B cell (primary cell): ENCODE measurements around the gene ARMC9. TPM values are rescaled to one million over a fixed set of nuclear protein-coding genes. Genes with fewer than 3 reads are reported as not detected.

Experiments used
- ATAC-seq: fragments of 200-7000 bp; cut with Tn5 transposase; one replicate; pipeline ENCODE4 v1.10.0; 2021; ENCODE audit warnings: low read depth, mild to moderate bottlenecking, moderate number of reproducible peaks, moderate library complexity
- CTCF ChIA-PET: fragments of 350-600 bp; sonication (Branson Sonifier 250); formaldehyde crosslinking; loops from one replicate; lab custom pipeline; 2021; ENCODE audit warnings: antibody characterized with exemption, inconsistent platforms; lab: Charles Lee
- POLR2A ChIA-PET: fragments of 350-600 bp; sonication (Branson Sonifier 250); formaldehyde crosslinking; loops from one replicate; lab custom pipeline; 2021; ENCODE audit warnings: antibody characterized with exemption; lab: Charles Lee
- DNase-seq: peaks from one replicate; pipeline ENCODE4 v3.0.0; 2013
- H2AFZ ChIP-seq: 2 replicates; pipeline ENCODE4 v1.6.1; 2012; ENCODE audit warnings: mild to moderate bottlenecking, low read depth, low read length; ENCODE audit not compliant: insufficient read depth, poor library complexity, severe bottlenecking
- H3K27ac ChIP-seq, 2 donors: 1 replicate in 1 of 2; 2 replicates in 1 of 2; pipeline ENCODE4 v1.5.1; 2012 to 2013; ENCODE audit warnings: low read length in 2 of 2, mild to moderate bottlenecking in 2 of 2, moderate library complexity in 1 of 2
- H3K27me3 ChIP-seq, 4 experiments: fragments of 200-600 bp in 1 of 4; sonication (generic) in 1 of 4; replicated peaks in 1 of 4; 1 replicate in 2 of 4; 2 replicates in 2 of 4; pipeline versions ENCODE4 v1.6.1 to v1.7.0; 2013 to 2016; ENCODE audit warnings: low read length in 3 of 4, mild to moderate bottlenecking in 2 of 4, mixed read lengths in 1 of 4, moderate library complexity in 1 of 4; ENCODE audit not compliant: insufficient read depth in 4 of 4, control insufficient read depth in 3 of 4; ENCODE audit errors: control extremely low read depth in 1 of 4
- H3K36me3 ChIP-seq, 2 experiments: replicated peaks in 1 of 2; 1 replicate in 1 of 2; 2 replicates in 1 of 2; pipeline versions ENCODE4 v1.6.1 to v1.7.1; 2013; ENCODE audit warnings: low read length in 1 of 2; ENCODE audit not compliant: insufficient read depth in 2 of 2, control insufficient read depth in 1 of 2; ENCODE audit errors: control extremely low read depth in 1 of 2, extremely low read depth in 1 of 2
- H3K4me1 ChIP-seq, 2 donors: fragments of 200-600 bp in 1 of 2; sonication (generic) in 1 of 2; 1 replicate in 1 of 2; 2 replicates in 1 of 2; pipeline versions ENCODE4 v1.5.1 to v1.6.1; 2013 to 2017; ENCODE audit warnings: low read length in 2 of 2; ENCODE audit not compliant: control insufficient read depth in 2 of 2, insufficient read depth in 2 of 2
- H3K4me2 ChIP-seq: replicated peaks from 2 replicates; pipeline ENCODE3; 2012; ENCODE audit warnings: mild to moderate bottlenecking, low read depth, low read length; ENCODE audit not compliant: poor library complexity, severe bottlenecking
- H3K4me3 ChIP-seq, 5 experiments: fragments of 200-600 bp in 1 of 5; sonication (generic) in 1 of 5; 1 replicate in 3 of 5; 2 replicates in 2 of 5; pipeline versions ENCODE4 v1.5.1 to v1.7.0; 2011 to 2016; ENCODE audit warnings: low read length in 4 of 5, mild to moderate bottlenecking in 4 of 5, low read depth in 2 of 5, control low read depth in 1 of 5, moderate library complexity in 1 of 5; ENCODE audit not compliant: insufficient read depth in 1 of 5; ENCODE audit errors: control extremely low read depth in 1 of 5, extremely low read depth in 1 of 5
- H3K79me2 ChIP-seq: fragments of 200-600 bp; sonication (generic); one replicate; pipeline ENCODE4 v1.6.0; 2016; ENCODE audit warnings: low read length; ENCODE audit not compliant: control insufficient read depth, insufficient read depth
- H3K9ac ChIP-seq: fragments of 200-600 bp; sonication (generic); 2 replicates; pipeline ENCODE4 v1.6.1; 2017; ENCODE audit warnings: mild to moderate bottlenecking, low read length, moderate library complexity
- H3K9me3 ChIP-seq, 3 donors: one replicate each; pipeline versions ENCODE4 v1.6.1 to v1.7.1; 2013; ENCODE audit warnings: low read length in 2 of 3; ENCODE audit not compliant: control insufficient read depth in 2 of 3, insufficient read depth in 1 of 3; ENCODE audit errors: control extremely low read depth in 1 of 3
- H4K20me1 ChIP-seq: 2 replicates; pipeline ENCODE4 v1.6.0; 2012; ENCODE audit warnings: mild to moderate bottlenecking, low read length; ENCODE audit not compliant: insufficient read depth, control insufficient read depth, poor library complexity, severe bottlenecking
- H3K27ac Mint-ChIP-seq: one replicate; pipeline ENCODE4 v1.8.0; 2021; ENCODE audit warnings: mixed read lengths
- H3K27me3 Mint-ChIP-seq: one replicate; pipeline ENCODE4 v1.8.0; 2021; ENCODE audit warnings: mixed read lengths
- H3K4me1 Mint-ChIP-seq: one replicate; pipeline ENCODE4 v1.8.0; 2021; ENCODE audit warnings: mixed read lengths
- H3K4me3 Mint-ChIP-seq: one replicate; pipeline ENCODE4 v1.8.0; 2021; ENCODE audit warnings: mixed read lengths
- H3K9me3 Mint-ChIP-seq: one replicate; pipeline ENCODE4 v1.8.0; 2022; ENCODE audit warnings: mixed read lengths; ENCODE audit not compliant: insufficient read depth
- EZH2 ChIP-seq: IDR thresholded peaks from 2 replicates; pipeline ENCODE4 v1.6.1; 2012; ENCODE audit warnings: borderline replicate concordance, low read depth, mild to moderate bottlenecking, moderate library complexity, low read length; ENCODE audit not compliant: insufficient read depth, poor library complexity, severe bottlenecking
- WGBS: methylation state at CpG from one replicate; pipeline ENCODE4 v1.1.5; 2013; ENCODE audit warnings: missing lambda C conversion rate; ENCODE audit not compliant: insufficient coverage; 5-methylcytosine and 5-hydroxymethylcytosine counted together
- intact Hi-C: fragments of 100-400 bp; cut with micrococcal nuclease; formaldehyde crosslinking; loops from one replicate; pipeline ENCODE4 v1.10.0; 2022
- polyA plus RNA-seq: library from polyadenylated mRNA; depleted of rRNA; stranded (reverse); fragments of >200 nt; gene quantifications from 2 replicates; pipeline ENCODE4 v1.2.3, GENCODE V29; 2012
- total RNA-seq, 2 donors: library from RNA; stranded (reverse); fragments of 120-200 nt in 1 of 2; gene quantifications; 1 replicate in 1 of 2; 2 replicates in 1 of 2; pipeline versions ENCODE4 v1.2.3 to v1.2.4, GENCODE V29; 2013 to 2022
- TF ChIP-seq, protein P1 (sequence below): fragments of 200-600 bp; IDR thresholded peaks from one replicate; pipeline ENCODE4 v1.8.0; 2022; ENCODE audit warnings: antibody characterized with exemption, mild to moderate bottlenecking

Gene ARMC9
- total and polyA plus RNA-seq, 2 donors (not counting 1 experiment from before 2014, with no cell fraction given): 0.40 to 5.4 TPM

GRCh38 chr2:231343988-231344387, 145.6 kb downstream of the ARMC9 start:
- H3K9me3 ChIP-seq: no peaks in the 10 kb centered on the region
- WGBS: no CpG with 5 or more reads among the region's 3 CpGs
- H3K27me3 ChIP-seq: no peaks in the 10 kb centered on the region
- Mint-ChIP-seq H3K4me1 (no peaks in the 10 kb centered on the region), H3K9me3 (no peaks in the 10 kb centered on the region), H3K27ac (no peak overlapping the region), H3K4me3 (no peak overlapping the region), H3K27me3 (no peaks in the 10 kb centered on the region)
- no peak overlapping the region for H3K27ac ChIP-seq
- ChIA-PET POLR2A (no interaction called here), CTCF (interaction anchor here (0.6 kb wide), 1 partner anchor 172 kb away, joined by 4 read pairs; no protein-coding TSS in a partner anchor)
- no peaks in the 10 kb centered on the region for H3K36me3 ChIP-seq
- no peaks in the 10 kb centered on the region for H3K4me1 ChIP-seq
- no peak for TF ChIP-seq EZH2
- TF ChIP-seq, protein P1, sequence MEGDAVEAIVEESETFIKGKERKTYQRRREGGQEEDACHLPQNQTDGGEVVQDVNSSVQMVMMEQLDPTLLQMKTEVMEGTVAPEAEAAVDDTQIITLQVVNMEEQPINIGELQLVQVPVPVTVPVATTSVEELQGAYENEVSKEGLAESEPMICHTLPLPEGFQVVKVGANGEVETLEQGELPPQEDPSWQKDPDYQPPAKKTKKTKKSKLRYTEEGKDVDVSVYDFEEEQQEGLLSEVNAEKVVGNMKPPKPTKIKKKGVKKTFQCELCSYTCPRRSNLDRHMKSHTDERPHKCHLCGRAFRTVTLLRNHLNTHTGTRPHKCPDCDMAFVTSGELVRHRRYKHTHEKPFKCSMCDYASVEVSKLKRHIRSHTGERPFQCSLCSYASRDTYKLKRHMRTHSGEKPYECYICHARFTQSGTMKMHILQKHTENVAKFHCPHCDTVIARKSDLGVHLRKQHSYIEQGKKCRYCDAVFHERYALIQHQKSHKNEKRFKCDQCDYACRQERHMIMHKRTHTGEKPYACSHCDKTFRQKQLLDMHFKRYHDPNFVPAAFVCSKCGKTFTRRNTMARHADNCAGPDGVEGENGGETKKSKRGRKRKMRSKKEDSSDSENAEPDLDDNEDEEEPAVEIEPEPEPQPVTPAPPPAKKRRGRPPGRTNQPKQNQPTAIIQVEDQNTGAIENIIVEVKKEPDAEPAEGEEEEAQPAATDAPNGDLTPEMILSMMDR: no peak
- intact Hi-C loops: no loop called here
- no peak overlapping the region for H3K4me2 ChIP-seq
- DNase-seq (no peak), ATAC-seq (no peak)
- no peak overlapping the region for H3K9ac ChIP-seq
- H2AFZ ChIP-seq: no peak overlapping the region
- no peaks in the 10 kb centered on the region for H3K79me2 ChIP-seq
- H4K20me1 ChIP-seq: no peaks in the 10 kb centered on the region
- no peak overlapping the region for H3K4me3 ChIP-seq

GRCh38 chr2:231344851-231345250, 146.4 kb downstream of the ARMC9 start:
- no peak for ATAC-seq
- H3K27me3 ChIP-seq: no peaks in the 10 kb centered on the region
- ChIA-PET POLR2A (no interaction called here), CTCF (interaction anchor here (1.2 kb wide), 1 partner anchor 20 kb away, joined by 3 read pairs; no protein-coding TSS in a partner anchor)
- no peaks in the 10 kb centered on the region for H3K9me3 Mint-ChIP-seq
- H3K4me1 ChIP-seq: no peaks in the 10 kb centered on the region
- TF ChIP-seq EZH2: no peak
- TF ChIP-seq, protein P1: no peak
- no peak overlapping the region for H3K4me2 ChIP-seq
- intact Hi-C loops: no loop called here
- 84% methylated on average over 5 of the region's 8 CpGs for WGBS
- H4K20me1 ChIP-seq: no peaks in the 10 kb centered on the region
- H3K9me3 ChIP-seq: no peaks in the 10 kb centered on the region
- H3K9ac ChIP-seq: no peak overlapping the region
- H3K4me3 ChIP-seq: no peak overlapping the region
- no peak overlapping the region for H2AFZ ChIP-seq
- H3K4me3 Mint-ChIP-seq: no peak overlapping the region
- no peak for DNase-seq
- H3K36me3 ChIP-seq: no peaks in the 10 kb centered on the region
- no peak overlapping the region for H3K27ac Mint-ChIP-seq
- no peaks in the 10 kb centered on the region for H3K79me2 ChIP-seq
- H3K4me1 Mint-ChIP-seq: no peaks in the 10 kb centered on the region
- H3K27ac ChIP-seq: no peak overlapping the region
- no peaks in the 10 kb centered on the region for H3K27me3 Mint-ChIP-seq
